Kidney (tissue), 14 donors: Measurements from ENCODE around the gene ZMYND8. TPM values are rescaled to one million over a fixed set of nuclear protein-coding genes. Genes with fewer than 3 reads are reported as not detected.

Experiments
- DNase-seq, 5 donors: peaks; one replicate each; pipeline ENCODE4 v3.0.0-alpha.2; 2013 to 2020
- FAIRE-seq: peaks from 2 replicates; lab custom pipeline; 2012; peaks lifted over from hg19 to GRCh38; lab: Jason Lieb, UNC
- H3K27ac ChIP-seq, 2 donors: one replicate each; pipeline ENCODE4 v1.7.0; 2013; ENCODE audit warnings: low read depth in 2 of 2, low read length in 2 of 2, inconsistent platforms in 1 of 2
- H3K27me3 ChIP-seq: one replicate; pipeline ENCODE4 v1.7.1; 2013; ENCODE audit warnings: low read length, inconsistent platforms; ENCODE audit not compliant: control insufficient read depth, insufficient read depth
- H3K36me3 ChIP-seq, 3 donors: one replicate each; pipeline versions ENCODE4 v1.7.0 to v1.7.1; 2013; ENCODE audit warnings: low read length in 3 of 3, control low read depth in 1 of 3, inconsistent platforms in 1 of 3; ENCODE audit not compliant: insufficient read depth in 3 of 3, control insufficient read depth in 2 of 3
- H3K4me1 ChIP-seq, 3 donors: one replicate each; pipeline versions ENCODE4 v1.7.0 to v1.7.1; 2013; ENCODE audit warnings: low read length in 3 of 3, inconsistent platforms in 1 of 3, low read depth in 1 of 3; ENCODE audit not compliant: control insufficient read depth in 2 of 3, insufficient read depth in 2 of 3
- H3K4me3 ChIP-seq, 3 donors: one replicate each; pipeline versions ENCODE4 v1.7.0 to v1.8.1; 2013; ENCODE audit warnings: low read length in 3 of 3, control low read depth in 1 of 3, inconsistent platforms in 1 of 3
- H3K9ac ChIP-seq, 3 donors: one replicate each; pipeline versions ENCODE4 v1.7.0 to v1.7.1; 2013; ENCODE audit warnings: low read length in 3 of 3, control low read depth in 1 of 3, inconsistent platforms in 1 of 3
- H3K9me3 ChIP-seq, 3 donors: one replicate each; pipeline versions ENCODE4 v1.7.0 to v1.7.1; 2013; ENCODE audit warnings: low read length in 3 of 3, control low read depth in 1 of 3, inconsistent platforms in 1 of 3; ENCODE audit not compliant: control insufficient read depth in 2 of 3, insufficient read depth in 1 of 3
- CTCF ChIP-seq: IDR thresholded peaks from 3 replicates; pipeline ENCODE4 v1.5.1; 2012; ENCODE audit warnings: mild to moderate bottlenecking, moderate library complexity, borderline replicate concordance; ENCODE audit not compliant: insufficient read depth; ENCODE audit errors: extremely low read depth
- intact Hi-C: fragments of 100-400 bp; cut with DNase I; formaldehyde crosslinking; loops from one replicate; pipeline ENCODE4 v1.11.1; 2022
- polyA plus RNA-seq: library from polyadenylated mRNA; stranded (reverse); fragments of 350-450 nt; fragmentation: Illumina TruSeq; extraction: RNeasy Lipid Tissue Mini Kit (QIAGEN cat#74804); gene quantifications from one replicate; pipeline ENCODE4 v1.2.3, GENCODE V29; 2014; ENCODE audit warnings: low read depth, low replicate concordance; ENCODE audit not compliant: insufficient read depth
- total RNA-seq: library from RNA; stranded (reverse); fragmentation: NEBNext Ultra II Directional; extraction: Animal tissue kit (Norgen Biotek cat#: 25700); gene quantifications from one replicate; pipeline ENCODE4 v1.2.1, GENCODE V29; 2021
- donor health status: control.
- donor health status: control.
- donor health status: control.
- donor health status: control.
- donor health status: control.
- donor health status: DM: yes; HTN: yes; CAD: no.
- donor health status: Normal renal cell carcinoma (clear cell type).

Gene ZMYND8
- total and polyA plus RNA-seq, 2 donors from 2014 or later = 10.5 to 37.5 TPM

GRCh38 chr20:47346172-47346571, 10.3 kb downstream of the ZMYND8 start:
- Histone ChIP-seq H3K36me3 (no peaks in the 10 kb centered on the region), H3K27me3 (no peaks in the 10 kb centered on the region), H3K4me3 (no peak overlapping the region), H3K9ac (no peak overlapping the region), H3K9me3 (no peaks in the 10 kb centered on the region), H3K4me1 (peaks cover 27 to 44% (median 36%) of the 10 kb centered on the region in 3 donors), H3K27ac (peak overlapping the region in 1 of 2 donors; percentile 37)
- DNase-seq (no peak), FAIRE-seq (no peak)
- TF ChIP-seq CTCF = no peak
- intact Hi-C loops = no loop called here

GRCh38 chr20:47345214-47345613, 11.3 kb downstream of the ZMYND8 start:
- peaks cover 18 to 39% (median 29%) of the 10 kb centered on the region in 3 donors for H3K4me1 ChIP-seq
- DNase-seq (no peak), FAIRE-seq (no peak)
- no peak for TF ChIP-seq CTCF
- H3K27ac ChIP-seq = no peak overlapping the region
- H3K9ac ChIP-seq = no peak overlapping the region
- no peaks in the 10 kb centered on the region for H3K36me3 ChIP-seq
- H3K4me3 ChIP-seq = no peak overlapping the region
- intact Hi-C loops = no loop called here
- H3K9me3 ChIP-seq = no peaks in the 10 kb centered on the region
- no peaks in the 10 kb centered on the region for H3K27me3 ChIP-seq

GRCh38 chr20:47343007-47343472, 13.5 kb downstream of the ZMYND8 start:
- H3K27ac ChIP-seq = no peak overlapping the region

More at GRCh38 chr20:47343007-47343472, 13.5 kb downstream of the ZMYND8 start:
- no peak for TF ChIP-seq CTCF
- Histone ChIP-seq H3K4me3 (no peak overlapping the region), H3K27me3 (no peaks in the 10 kb centered on the region), H3K9me3 (no peaks in the 10 kb centered on the region), H3K4me1 (peaks cover 5 to 27% (median 11%) of the 10 kb centered on the region in 3 donors), H3K9ac (no peak overlapping the region), H3K36me3 (no peaks in the 10 kb centered on the region)
- intact Hi-C loops = no loop called here
- peak in 2 of 5 donors; percentile 46 to 51 for DNase-seq
- no peak for FAIRE-seq
